ENCODE measurements around the gene ARHGAP25. TPM values are rescaled to one million over a fixed set of nuclear protein-coding genes. Genes with fewer than 3 reads are reported as not detected.

Gene ARHGAP25
- total RNA-seq, 2 donors from 2014 or later: 3.7 to 7.0 TPM

GRCh38 chr2:68837164-68837860 lies 102.7 kb downstream of the ARHGAP25 start:
- intact Hi-C loops (cut with DNase I, micrococcal nuclease): no loop called here
- ATAC-seq: peak; percentile 67
- DNase-seq: peak; percentile 58 to 86

GRCh38 chr2:68837861-68838341 lies 103.3 kb downstream of the ARHGAP25 start:
- ATAC-seq: no peak
- intact Hi-C loops (cut with DNase I, micrococcal nuclease): no loop called here

GRCh38 chr2:68838641-68839040 lies 104.0 kb downstream of the ARHGAP25 start:
- ATAC-seq (no peak), DNase-seq (no peak)
- intact Hi-C loops (cut with DNase I, micrococcal nuclease): no loop called here

More at GRCh38 chr2:68837861-68838341, 103.3 kb downstream of the ARHGAP25 start:
- no peak for DNase-seq

GRCh38 chr2:68839260-68839833 lies 104.7 kb downstream of the ARHGAP25 start:
- intact Hi-C loops (cut with DNase I, micrococcal nuclease): no loop called here
- DNase-seq (no peak), ATAC-seq (no peak)

- intact Hi-C loops (cut with DNase I, micrococcal nuclease): no loop called here
- ATAC-seq (no peak), DNase-seq (no peak)
Measured at GRCh38 chr2:68845043-68845442, 110.4 kb downstream of the ARHGAP25 start.

- ATAC-seq: no peak
- DNase-seq: no peak
- intact Hi-C loops (cut with DNase I, micrococcal nuclease): no loop called here
Measured at GRCh38 chr2:68846091-68846490, 111.5 kb downstream of the ARHGAP25 start.

- peak; percentile 99 for ATAC-seq
- intact Hi-C loops (cut with DNase I, micrococcal nuclease): no loop called here
- DNase-seq: no peak
Measured at GRCh38 chr2:68847751-68848150, 113.1 kb downstream of the ARHGAP25 start.

- intact Hi-C loops (cut with DNase I, micrococcal nuclease): no loop called here
- DNase-seq: no peak
- ATAC-seq: no peak
Measured at GRCh38 chr2:68849579-68850030, 115.0 kb downstream of the ARHGAP25 start.

- DNase-seq (no peak), ATAC-seq (no peak)
- intact Hi-C loops (cut with DNase I, micrococcal nuclease): no loop called here
Measured at GRCh38 chr2:68850524-68850923, 115.9 kb downstream of the ARHGAP25 start.

GRCh38 chr2:68853035-68853434 lies 118.4 kb downstream of the ARHGAP25 start:
- intact Hi-C loops (cut with DNase I, micrococcal nuclease): no loop called here
- ATAC-seq (no peak), DNase-seq (no peak)

GRCh38 chr2:68853915-68854314 lies 119.3 kb downstream of the ARHGAP25 start:
- no peak for ATAC-seq
- no peak for DNase-seq
- intact Hi-C loops (cut with DNase I, micrococcal nuclease): no loop called here

GRCh38 chr2:68854476-68854875 lies 119.9 kb downstream of the ARHGAP25 start:
- DNase-seq: no peak
- intact Hi-C loops (cut with DNase I, micrococcal nuclease): no loop called here
- no peak for ATAC-seq

GRCh38 chr2:68855550-68855949 lies 120.9 kb downstream of the ARHGAP25 start:
- intact Hi-C loops (cut with DNase I, micrococcal nuclease): no loop called here
- ATAC-seq (no peak), DNase-seq (no peak)

GRCh38 chr2:68857202-68857845 lies 122.7 kb downstream of the ARHGAP25 start:
- intact Hi-C loops (cut with DNase I, micrococcal nuclease): no loop called here
- DNase-seq: no peak
- ATAC-seq: no peak

- intact Hi-C loops (cut with DNase I, micrococcal nuclease): no loop called here
- ATAC-seq (no peak), DNase-seq (no peak)
Measured at GRCh38 chr2:68857855-68858456, 123.3 kb downstream of the ARHGAP25 start.

- intact Hi-C loops (cut with DNase I, micrococcal nuclease): no loop called here
- DNase-seq (no peak), ATAC-seq (no peak)
Measured at GRCh38 chr2:68860111-68860510, 125.5 kb downstream of the ARHGAP25 start.

- DNase-seq (no peak), ATAC-seq (no peak)
Measured at GRCh38 chr2:68861330-68861729, 126.7 kb downstream of the ARHGAP25 start.

GRCh38 chr2:68862889-68863288 lies 128.3 kb downstream of the ARHGAP25 start:
- intact Hi-C loops (cut with DNase I, micrococcal nuclease): no loop called here
- no peak for DNase-seq
- no peak for ATAC-seq

More at GRCh38 chr2:68861330-68861729, 126.7 kb downstream of the ARHGAP25 start:
- intact Hi-C loops (cut with DNase I, micrococcal nuclease): no loop called here

GRCh38 chr2:68863996-68864395 lies 129.4 kb downstream of the ARHGAP25 start:
- no peak for ATAC-seq
- DNase-seq: no peak
- intact Hi-C loops (cut with DNase I, micrococcal nuclease): no loop called here

GRCh38 chr2:68865108-68865507 lies 130.5 kb downstream of the ARHGAP25 start:
- DNase-seq (no peak), ATAC-seq (no peak)
- intact Hi-C loops (cut with DNase I, micrococcal nuclease): no loop called here

Measured in left colon (tissue), 2 donors.